ENCODE measurements around the gene TBC1D8B. TPM values are rescaled to one million over a fixed set of nuclear protein-coding genes. Genes with fewer than 3 reads are reported as not detected.

TBC1D8B gene
- total and polyA plus RNA-seq, 2 of the 8 experiments (the other 6 are each of a cell fraction or from before 2014, with no cell fraction given), result 0.91 to 8.4 TPM

DNA sequence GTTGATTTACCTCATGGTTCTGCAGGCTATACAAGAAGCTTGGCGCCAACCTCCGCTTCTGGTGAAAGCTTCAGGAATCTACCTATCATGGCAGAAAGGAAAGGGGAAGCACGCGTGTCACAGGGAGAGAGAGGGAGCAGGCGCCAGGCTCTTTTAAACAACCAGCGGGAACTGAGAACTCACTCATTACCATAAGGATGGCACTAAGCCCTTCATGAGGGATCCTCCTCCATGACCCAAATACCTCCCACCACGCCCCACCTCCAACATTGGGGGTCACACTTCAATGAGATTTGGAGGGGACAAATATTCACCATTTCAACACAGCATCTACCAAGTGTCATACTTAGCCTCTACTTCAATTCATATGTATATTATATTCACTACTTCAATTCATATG lies 18.8 kb upstream of the TBC1D8B start:
- peak; percentile 82 for FAIRE-seq

More for the DNA sequence above, 18.8 kb upstream of the TBC1D8B start:
- Histone ChIP-seq H2BK15ac (ENCODE audit: low read length) (no peak overlapping the region), H3K79me1 (ENCODE audit: low read depth, low read length) (no peaks in the 10 kb centered on the region), H3K27me3 (replicated peaks in 1 of 4; ENCODE audit: control insufficient read depth in 3 of 4, extremely low read depth in 1 of 4, insufficient read depth in 3 of 4, low read length in 3 of 4) (no peaks in the 10 kb centered on the region), H3K27ac (ENCODE audit: low read depth, low read length) (no peak overlapping the region; the same call in 1 of the 2 replicates), H4K91ac (replicated peaks; ENCODE audit: insufficient read length, low read length) (no peak overlapping the region), H3K4ac (replicated peaks; ENCODE audit: insufficient read length, low read depth, low read length) (no peak overlapping the region), H3K79me2 (ENCODE audit: control insufficient read depth in 1 of 2, insufficient read depth in 2 of 2, low read length in 2 of 2) (no peaks in the 10 kb centered on the region), H3K9me3 (ENCODE audit: insufficient read depth in 2 of 2, low read depth in 1 of 2, low read length in 1 of 2) (no peaks in the 10 kb centered on the region), H4K8ac (ENCODE audit: extremely low read depth, insufficient read depth, low read length) (no peak overlapping the region), H3K23me2 (ENCODE audit: low read depth, low read length) (no peaks in the 10 kb centered on the region), H4K20me1 (replicated peaks in 1 of 2; ENCODE audit: control insufficient read depth in 1 of 2, insufficient read depth in 2 of 2, low read length in 2 of 2) (no peaks in the 10 kb centered on the region), H2AFZ (ENCODE audit: low read length) (no peak overlapping the region), H2AK5ac (ENCODE audit: low read depth, low read length) (no peak overlapping the region), H3K9ac (replicated peaks in 1 of 4; ENCODE audit: extremely low read depth in 1 of 4, low read depth in 3 of 4, low read length in 3 of 4) (no peak overlapping the region), H4K5ac (ENCODE audit: insufficient read length, low read depth, low read length) (no peak overlapping the region), H2BK120ac (replicated peaks; ENCODE audit: low read depth, low read length) (no peak overlapping the region), H3K4me2 (ENCODE audit: insufficient read depth in 1 of 2, low read depth in 2 of 2, low read length in 2 of 2) (peak overlapping the region; percentile 33 to 56), H3K4me1 (replicated peaks in 1 of 4; ENCODE audit: control insufficient read depth in 3 of 4, insufficient read depth in 4 of 4, low read length in 3 of 4) (peaks cover 0 to 12% (median 4%) of the 10 kb centered on the region in 4 experiments; a peak in 4 of 7 replicates), H2BK5ac (ENCODE audit: low read depth, low read length) (no peak overlapping the region), H3K36me3 (ENCODE audit: control insufficient read depth in 2 of 4, insufficient read depth in 4 of 4, low read length in 3 of 4) (no peaks in the 10 kb centered on the region), H3K4me3 (ENCODE audit: extremely low read depth in 1 of 4, insufficient read depth in 2 of 4, low read depth in 3 of 4, low read length in 4 of 4) (peak overlapping the region in 1 of 4 experiments; percentile 47; a peak in 2 of 8 replicates), H3K23ac (ENCODE audit: insufficient read length) (no peak overlapping the region), H3K18ac (ENCODE audit: extremely low read depth, low read length) (no peak overlapping the region), H3K14ac (ENCODE audit: insufficient read length) (no peak overlapping the region), H2BK20ac (ENCODE audit: low read length) (no peak overlapping the region), H3K56ac (replicated peaks; ENCODE audit: insufficient read length, low read depth, low read length) (no peak overlapping the region), H2BK12ac (ENCODE audit: low read depth, low read length) (no peak overlapping the region)
- ChIA-PET CTCF (ENCODE audit: partially characterized antibody) (no interaction called here), POLR2A (ENCODE audit: partially characterized antibody) (no interaction called here)
- TF ChIP-seq HDAC2 (IDR thresholded peaks at IDR 0.05; ENCODE audit: borderline replicate concordance in 1 of 2, low read depth in 2 of 2, low read length in 2 of 2), result 0 out of 4 replicates have a peak, but pooled peaks of 1 of the 2 experiments have one; percentile 8
- TF ChIP-seq CHD2 (IDR thresholded peaks at IDR 0.05; ENCODE audit: low read length), result no peak
- peak; percentile 26; the same call in 1 of the 2 replicates for TF ChIP-seq TAF1 (IDR thresholded peaks at IDR 0.05; ENCODE audit: low read depth, low read length)
- DNase-seq (ENCODE audit: low read depth in 1 of 2, low spot score in 2 of 2), result peak; percentile 17 to 45
- 10% methylated on average over 4 of the region's 7 CpGs; no CpG with 5 or more reads in 1 of the 2 experiments for WGBS, 2 experiments (ENCODE audit: extremely low coverage in 1 of 2, insufficient coverage in 1 of 2, insufficient read length in 1 of 2, insufficient replicate concordance in 2 of 2, low coverage in 1 of 2, low lambda C conversion rate in 2 of 2, missing lambda C conversion rate in 1 of 2)

All from H1 (cell line).